ENCODE measurements around the gene RHOU. TPM values are rescaled to one million over a fixed set of nuclear protein-coding genes. Genes with fewer than 3 reads are reported as not detected.

Gene RHOU
- total and polyA plus RNA-seq, 2 of the 13 experiments (the other 11 are each of a cell fraction or from before 2014, with no cell fraction given), result 11.9 to 18.5 TPM

GRCh38 chr1:228783418-228784040 lies 48.2 kb downstream of the RHOU start (continued):
- TF ChIP-seq LBX2 (CRISPR knock-in tag; IDR thresholded peaks at IDR 0.05; ENCODE audit: borderline replicate concordance) (no peak), TEAD3 (CRISPR knock-in tag; optimal IDR thresholded peaks at IDR 0.05; ENCODE audit: borderline replicate concordance) (peak; percentile 94), GLMP (CRISPR knock-in tag; IDR thresholded peaks at IDR 0.05; ENCODE audit: borderline replicate concordance) (no peak), IKZF4 (CRISPR knock-in tag; IDR thresholded peaks at IDR 0.05; ENCODE audit: borderline replicate concordance, low read depth, not compliant biosample characterization) (no peak), MIXL1 (CRISPR knock-in tag; IDR thresholded peaks at IDR 0.05) (no peak), ZBTB1 (CRISPR knock-in tag; IDR thresholded peaks at IDR 0.05; ENCODE audit: borderline replicate concordance) (no peak), ATF6 (CRISPR knock-in tag; conservative IDR thresholded peaks at IDR 0.05) (no peak), ZNF563 (CRISPR knock-in tag; IDR thresholded peaks at IDR 0.05) (0 out of 2 replicates have a peak, but pooled peaks have one; percentile 19), ZNF326 (CRISPR knock-in tag; IDR thresholded peaks at IDR 0.05; ENCODE audit: borderline replicate concordance) (no peak), IRF2 (CRISPR knock-in tag; IDR thresholded peaks at IDR 0.05) (0 out of 2 replicates have a peak, but pooled peaks have one; percentile 11), PRPF4 (IDR thresholded peaks at IDR 0.05; ENCODE audit: low read depth, low read length, poor library complexity, severe bottlenecking) (no peak), ZBTB38 (CRISPR knock-in tag; IDR thresholded peaks at IDR 0.05) (no peak), TCF12 (IDR thresholded peaks at IDR 0.05) (no peak), TCF12 (CRISPR knock-in tag; IDR thresholded peaks at IDR 0.05) (no peak), ZSCAN22 (CRISPR knock-in tag; IDR thresholded peaks at IDR 0.05) (no peak), ZFY (CRISPR knock-in tag; IDR thresholded peaks at IDR 0.05) (0 out of 2 replicates have a peak, but pooled peaks have one; percentile 18), ARHGAP35 (CRISPR knock-in tag; IDR thresholded peaks at IDR 0.05; ENCODE audit: borderline replicate concordance) (no peak), ZNF629 (CRISPR knock-in tag; conservative IDR thresholded peaks at IDR 0.05) (no peak), NCOR1 (IDR thresholded peaks at IDR 0.05; ENCODE audit: borderline replicate concordance, low read length) (no peak), ZZZ3 (CRISPR knock-in tag; IDR thresholded peaks at IDR 0.05; ENCODE audit: borderline replicate concordance) (no peak), TAF1 (CRISPR knock-in tag; IDR thresholded peaks at IDR 0.05) (no peak), BATF2 (CRISPR knock-in tag; IDR thresholded peaks at IDR 0.05) (no peak), SKI (IDR thresholded peaks at IDR 0.05; ENCODE audit: partially characterized antibody) (no peak), CC2D1A (CRISPR knock-in tag; IDR thresholded peaks at IDR 0.05) (no peak), CEBPB (IDR thresholded peaks at IDR 0.05; ENCODE audit: borderline replicate concordance, low read depth, low read length) (peak; percentile 62; the same call in 1 of the 2 replicates), BCL6 (CRISPR knock-in tag; IDR thresholded peaks at IDR 0.05) (no peak), TBP (CRISPR knock-in tag; IDR thresholded peaks at IDR 0.05) (no peak)

All from HepG2 (cell line).